Measurements from ENCODE around the gene PRKCH. TPM values are rescaled to one million over a fixed set of nuclear protein-coding genes. Genes with fewer than 3 reads are reported as not detected.

The PRKCH gene
- total RNA-seq, 2 experiments from 2014 or later = 318 to 343 TPM

DNA sequence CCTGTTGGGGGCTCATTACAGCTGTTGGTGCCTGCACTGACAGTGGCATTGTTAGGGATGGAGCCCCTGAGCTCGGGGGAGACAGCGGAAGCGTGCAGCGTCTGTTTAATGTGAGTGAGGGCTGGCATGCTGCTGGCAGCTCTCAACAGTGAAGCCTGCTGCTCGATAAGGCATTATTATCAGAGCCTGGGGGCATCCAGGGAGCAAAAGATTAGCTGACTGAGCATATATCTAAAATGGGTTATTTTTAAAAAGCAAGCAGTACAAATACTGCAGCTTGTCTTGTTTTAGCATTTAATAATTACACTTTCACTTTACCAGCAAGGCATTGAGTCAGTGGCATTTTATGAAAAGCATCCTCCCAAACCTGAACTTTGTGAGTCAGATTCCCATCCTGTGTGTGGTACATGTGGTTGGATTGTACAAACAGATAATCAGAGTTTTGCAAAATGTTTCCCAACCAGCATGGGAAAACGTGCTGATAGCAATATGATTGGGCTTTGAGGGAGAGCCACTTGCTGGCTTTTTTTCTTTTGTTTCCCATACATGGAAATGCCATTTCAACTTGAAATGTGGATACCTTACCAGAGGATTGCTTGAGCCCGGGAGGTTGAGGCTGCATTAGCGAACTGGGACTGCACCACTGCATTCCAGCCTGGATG lies 150.8 kb downstream of the PRKCH start:
- peak; percentile 8 for ATAC-seq
- H3K4me1 Mint-ChIP-seq (ENCODE audit: low read depth) = peaks cover 93% of the 10 kb centered on the region
- no peaks in the 10 kb centered on the region for H3K9me3 Mint-ChIP-seq (ENCODE audit: insufficient read depth)
- no peaks in the 10 kb centered on the region for H3K27me3 Mint-ChIP-seq (ENCODE audit: low read depth)
- POLR2A ChIA-PET = interaction anchor here (0.6 to 2.2 kb wide), 10 partner anchors 10 to 262 kb away, joined by 3 to 10 read pairs (median 3); partner anchors contain the start of gene HIF1A
- H3K4me3 Mint-ChIP-seq = peak overlapping the region; percentile 79
- no peak for DNase-seq
- H3K36me3 Mint-ChIP-seq (ENCODE audit: low read depth) = peaks cover 81% of the 10 kb centered on the region
- H3K27ac Mint-ChIP-seq = peak overlapping the region; percentile 96
- CTCF ChIA-PET = interaction anchor here (0.8 to 12.3 kb wide), 12 partner anchors 14 to 365 kb away, joined by 3 to 136 read pairs (median 5); no protein-coding TSS in a partner anchor

DNA sequence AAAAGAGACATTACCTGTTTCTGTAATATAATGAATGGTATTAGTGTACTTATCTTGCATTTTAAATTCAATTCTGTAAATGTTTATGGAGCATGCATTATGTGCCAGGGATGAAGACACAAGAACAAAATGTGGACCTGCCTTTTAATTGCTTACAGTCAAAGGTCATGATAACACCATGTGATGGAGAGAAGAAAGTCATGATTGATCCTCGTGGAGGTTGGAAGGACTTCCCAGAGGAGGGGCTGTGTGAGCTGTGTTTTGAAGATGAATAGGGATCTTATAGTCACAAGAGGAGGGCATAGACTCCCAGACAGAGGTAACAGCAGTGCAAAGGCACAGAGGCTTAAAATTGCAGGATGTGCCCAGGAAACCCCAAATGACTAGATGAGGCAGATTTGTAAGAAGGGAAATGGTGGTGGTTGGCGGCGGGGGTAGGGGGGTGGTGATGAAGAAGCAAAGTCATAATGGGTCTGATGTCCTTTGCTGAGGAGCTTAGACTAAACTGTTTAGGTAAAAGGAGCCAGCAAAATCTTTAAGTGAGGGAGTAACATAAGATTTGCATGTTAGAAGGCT lies 151.5 kb downstream of the PRKCH start:
- POLR2A ChIA-PET = interaction anchor here (0.5 to 1.6 kb wide), 7 partner anchors 18 to 218 kb away, joined by 3 to 8 read pairs (median 4); no protein-coding TSS in a partner anchor
- peak; percentile 87 for DNase-seq
- Mint-ChIP-seq H3K36me3 (ENCODE audit: low read depth) (peaks cover 76% of the 10 kb centered on the region), H3K27me3 (ENCODE audit: low read depth) (no peaks in the 10 kb centered on the region), H3K9me3 (ENCODE audit: insufficient read depth) (no peaks in the 10 kb centered on the region), H3K27ac (peak overlapping the region; percentile 96), H3K4me3 (peak overlapping the region; percentile 79), H3K4me1 (ENCODE audit: low read depth) (peaks cover 93% of the 10 kb centered on the region)
- ATAC-seq = peak; percentile 24
- CTCF ChIA-PET = interaction anchor here (0.6 to 12.3 kb wide), 5 partner anchors 14 to 365 kb away, joined by 3 to 136 read pairs (median 27); no protein-coding TSS in a partner anchor

DNA sequence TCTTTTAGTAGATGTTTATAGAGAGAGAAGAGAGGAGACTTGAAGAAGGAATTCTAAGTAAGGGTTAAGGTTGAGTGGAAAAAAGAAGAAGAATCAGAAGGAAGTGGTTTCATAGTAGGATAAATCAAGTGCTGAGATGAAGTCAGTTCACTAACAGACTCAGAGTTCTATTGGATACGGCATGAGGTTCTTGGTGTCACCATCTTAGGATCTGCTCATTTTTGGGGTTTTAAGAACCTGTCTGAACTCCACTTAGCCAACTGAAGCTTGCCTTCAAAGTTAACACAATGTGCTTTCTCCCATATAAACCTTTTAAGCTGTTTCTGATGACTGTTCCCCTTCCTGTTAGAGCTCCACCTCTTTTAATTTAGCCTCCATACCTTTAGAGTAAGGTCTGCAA lies 152.6 kb downstream of the PRKCH start:
- Mint-ChIP-seq H3K27ac (peak overlapping the region; percentile 81), H3K4me3 (peak overlapping the region; percentile 11), H3K27me3 (ENCODE audit: low read depth) (no peaks in the 10 kb centered on the region), H3K9me3 (ENCODE audit: insufficient read depth) (no peaks in the 10 kb centered on the region), H3K36me3 (ENCODE audit: low read depth) (peaks cover 75% of the 10 kb centered on the region), H3K4me1 (ENCODE audit: low read depth) (peaks cover 94% of the 10 kb centered on the region)
- no peak for DNase-seq
- POLR2A ChIA-PET = interaction anchor here (1.0 to 1.6 kb wide), 2 partner anchors 151 to 256 kb away, joined by 3 to 4 read pairs; no protein-coding TSS in a partner anchor
- CTCF ChIA-PET = interaction anchor here (1.1 to 12.3 kb wide), 10 partner anchors 16 to 363 kb away, joined by 3 to 136 read pairs (median 28); no protein-coding TSS in a partner anchor
- no peak for ATAC-seq

DNA sequence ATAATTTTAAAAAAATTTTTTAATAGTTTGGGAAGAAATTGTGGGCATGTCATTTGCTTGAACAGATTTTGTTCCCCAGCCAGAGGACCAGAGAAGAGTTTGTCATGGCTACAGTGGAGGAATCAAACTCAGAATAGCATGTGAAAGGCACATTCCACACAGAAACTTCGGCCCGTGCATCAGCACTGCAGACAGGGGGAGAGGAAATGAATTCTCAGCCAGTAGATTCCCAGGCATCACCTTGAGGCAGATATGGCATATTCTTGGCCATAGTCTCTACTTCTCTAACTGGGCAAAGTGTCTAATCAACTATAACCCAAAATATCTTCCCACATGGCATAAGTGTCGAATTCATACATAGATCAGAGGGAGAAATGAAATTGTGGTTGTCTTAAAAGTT lies 153.3 kb downstream of the PRKCH start:
- Mint-ChIP-seq H3K27me3 (ENCODE audit: low read depth) (no peaks in the 10 kb centered on the region), H3K4me1 (ENCODE audit: low read depth) (peaks cover 94% of the 10 kb centered on the region), H3K36me3 (ENCODE audit: low read depth) (peaks cover 75% of the 10 kb centered on the region), H3K9me3 (ENCODE audit: insufficient read depth) (no peaks in the 10 kb centered on the region), H3K27ac (peak overlapping the region; percentile 84), H3K4me3 (no peak overlapping the region)
- DNase-seq (no peak), ATAC-seq (no peak)
- CTCF ChIA-PET = interaction anchor here (0.6 to 12.3 kb wide), 20 partner anchors 10 to 362 kb away, joined by 3 to 136 read pairs (median 4); partner anchors contain the start of gene SNAPC1
- POLR2A ChIA-PET = interaction anchor here (1.0 to 5.2 kb wide), 2 partner anchors 28 to 255 kb away, joined by 3 to 30 read pairs; no protein-coding TSS in a partner anchor

DNA sequence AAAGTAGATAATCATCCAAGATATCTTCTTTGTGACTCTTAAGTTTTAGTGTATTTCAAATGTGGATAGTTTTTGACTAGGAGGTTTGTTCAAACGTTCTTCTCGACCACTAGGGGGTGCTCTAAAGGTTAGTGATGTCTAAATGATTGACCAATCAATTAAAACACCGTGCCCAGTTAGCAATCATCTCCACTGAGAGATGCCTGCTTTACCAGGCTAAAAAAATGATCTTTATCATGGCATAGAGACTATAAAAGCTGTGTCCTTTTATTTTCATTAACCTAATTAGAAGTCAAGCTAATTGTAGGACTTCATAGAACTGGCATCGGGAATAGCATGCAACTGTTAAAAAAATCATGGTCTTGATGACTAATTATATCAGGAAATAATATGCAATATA lies 153.9 kb downstream of the PRKCH start:
- CTCF ChIA-PET = interaction anchor here (0.7 to 12.3 kb wide), 34 partner anchors 11 to 362 kb away, joined by 3 to 136 read pairs (median 4); partner anchors contain the start of genes HIF1A and SNAPC1
- Mint-ChIP-seq H3K9me3 (ENCODE audit: insufficient read depth) (no peaks in the 10 kb centered on the region), H3K27me3 (ENCODE audit: low read depth) (no peaks in the 10 kb centered on the region), H3K27ac (peak overlapping the region; percentile 84), H3K36me3 (ENCODE audit: low read depth) (peaks cover 75% of the 10 kb centered on the region), H3K4me3 (peak overlapping the region; percentile 12), H3K4me1 (ENCODE audit: low read depth) (peaks cover 94% of the 10 kb centered on the region)
- ATAC-seq (no peak), DNase-seq (no peak)
- POLR2A ChIA-PET = interaction anchor here (1.0 to 5.2 kb wide), 4 partner anchors 28 to 220 kb away, joined by 3 to 30 read pairs (median 14); partner anchors contain the start of gene HIF1A

DNA sequence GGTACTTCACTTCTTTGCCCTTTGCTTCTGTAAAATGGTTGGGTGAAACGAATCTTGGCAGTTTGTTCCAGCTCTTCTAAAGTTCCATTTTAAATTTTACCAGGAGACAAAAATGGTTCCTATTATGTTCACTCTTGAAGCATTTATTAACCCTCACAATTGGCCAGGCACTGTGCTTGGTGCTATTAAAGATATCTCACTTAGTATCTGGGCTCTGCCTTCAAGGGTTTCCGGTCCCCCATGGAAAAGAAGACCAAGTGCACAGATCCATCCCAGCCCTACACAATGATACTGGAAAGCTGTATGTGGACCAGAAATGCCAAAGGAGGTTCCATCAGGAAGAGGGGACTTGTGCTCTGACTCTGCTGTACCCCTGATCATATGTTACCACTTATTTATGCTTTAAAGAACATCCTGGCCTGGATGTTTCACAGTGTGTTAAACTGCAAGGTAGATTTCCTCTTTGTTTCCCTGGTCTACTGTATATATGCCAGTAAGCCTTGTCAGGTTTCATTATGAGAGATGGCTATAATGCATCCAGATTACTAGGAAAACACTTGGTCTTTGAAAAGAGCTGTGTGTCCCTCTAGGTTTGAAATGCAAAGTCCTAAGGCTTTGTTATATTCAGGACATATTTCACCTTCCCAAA lies 154.8 kb downstream of the PRKCH start:
- Mint-ChIP-seq H3K27ac (peak overlapping the region; percentile 94), H3K4me3 (peak overlapping the region; percentile 63), H3K27me3 (ENCODE audit: low read depth) (no peaks in the 10 kb centered on the region), H3K4me1 (ENCODE audit: low read depth) (peaks cover 94% of the 10 kb centered on the region), H3K9me3 (ENCODE audit: insufficient read depth) (no peaks in the 10 kb centered on the region), H3K36me3 (ENCODE audit: low read depth) (peaks cover 75% of the 10 kb centered on the region)
- CTCF ChIA-PET = interaction anchor here (0.6 to 12.3 kb wide), 36 partner anchors 12 to 418 kb away, joined by 3 to 136 read pairs (median 4); partner anchors contain the start of gene HIF1A
- POLR2A ChIA-PET = interaction anchor here (0.7 to 5.2 kb wide), 14 partner anchors 9 to 286 kb away, joined by 3 to 30 read pairs (median 4); partner anchors contain the start of genes HIF1A and SNAPC1
- ATAC-seq (peak; percentile 20), DNase-seq (no peak)

DNA sequence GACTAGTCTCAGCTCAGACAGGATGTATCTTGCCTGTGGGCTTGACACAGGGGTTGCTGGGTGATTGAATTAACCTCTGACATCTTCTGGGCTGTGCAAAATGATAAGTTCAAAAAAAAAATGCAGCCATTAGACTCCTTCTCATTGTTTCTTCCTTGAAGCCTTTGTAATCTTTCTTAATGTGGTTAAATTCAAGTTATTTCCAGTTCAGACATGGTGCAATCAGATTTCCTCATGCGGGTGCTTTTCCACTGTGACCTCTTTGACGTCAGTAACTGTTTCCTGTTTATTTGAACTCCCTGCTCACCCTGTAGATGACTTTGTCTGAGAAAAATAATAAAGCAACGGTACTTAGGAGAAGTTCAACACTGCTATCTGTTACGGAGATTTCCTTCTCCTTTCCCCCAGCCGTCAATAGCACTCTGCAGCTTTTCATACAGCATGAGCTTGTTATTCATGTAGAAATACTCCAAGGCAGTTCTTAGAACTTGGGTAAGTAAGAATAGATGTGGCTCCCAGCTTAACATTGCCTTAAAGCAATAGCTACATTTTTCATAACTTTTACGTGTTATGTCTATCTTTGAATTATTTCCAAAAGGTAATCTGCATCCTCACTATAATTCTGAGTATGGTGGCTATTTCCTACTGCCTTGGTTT lies 155.5 kb downstream of the PRKCH start:
- peaks cover 94% of the 10 kb centered on the region for H3K4me1 Mint-ChIP-seq (ENCODE audit: low read depth)
- H3K4me3 Mint-ChIP-seq = peak overlapping the region; percentile 63
- H3K9me3 Mint-ChIP-seq (ENCODE audit: insufficient read depth) = no peaks in the 10 kb centered on the region
- ATAC-seq = peak; percentile 59
- POLR2A ChIA-PET = interaction anchor here (0.7 to 5.2 kb wide), 13 partner anchors 8 to 285 kb away, joined by 3 to 30 read pairs (median 4); partner anchors contain the start of genes HIF1A and SNAPC1
- CTCF ChIA-PET = interaction anchor here (0.8 to 12.3 kb wide), 23 partner anchors 8 to 360 kb away, joined by 3 to 136 read pairs (median 5); no protein-coding TSS in a partner anchor
- H3K27ac Mint-ChIP-seq = peak overlapping the region; percentile 94
- peaks cover 75% of the 10 kb centered on the region for H3K36me3 Mint-ChIP-seq (ENCODE audit: low read depth)
- peak; percentile 84 for DNase-seq
- H3K27me3 Mint-ChIP-seq (ENCODE audit: low read depth) = no peaks in the 10 kb centered on the region

DNA sequence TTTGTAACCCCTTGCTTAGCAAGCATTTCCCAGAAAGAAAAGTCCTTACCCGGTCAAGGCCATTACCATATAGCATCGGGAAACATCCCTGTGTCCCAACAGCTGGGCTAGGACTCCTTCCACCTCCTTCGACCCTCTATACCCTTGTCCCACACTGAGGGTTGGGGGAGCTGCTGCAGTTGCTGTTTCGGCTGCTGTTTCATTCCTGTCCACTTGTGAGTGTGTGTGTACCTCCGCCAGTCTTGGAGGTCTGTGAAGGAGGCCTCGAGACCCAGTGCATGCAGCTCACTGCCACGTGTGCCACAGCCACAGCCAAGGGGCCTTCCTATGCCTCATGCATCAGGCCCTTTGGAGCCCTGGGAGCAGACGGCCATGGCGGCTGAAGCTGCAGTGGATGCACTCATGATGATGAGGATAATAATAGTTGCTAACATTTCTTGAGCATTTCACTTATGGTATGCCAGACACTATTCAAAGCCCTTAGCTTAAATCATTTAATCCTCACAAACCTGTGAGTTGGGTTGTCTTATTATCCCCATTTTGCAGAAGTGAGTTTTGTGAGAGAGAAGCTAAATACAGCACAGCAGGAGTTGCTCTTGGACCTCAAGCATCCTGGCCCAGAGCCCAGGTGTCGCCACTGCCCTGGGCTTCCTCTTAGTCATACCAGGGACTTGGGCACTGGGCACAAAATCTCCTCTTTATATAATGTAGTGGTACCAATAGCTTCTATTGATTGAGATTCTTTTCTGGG lies 156.5 kb downstream of the PRKCH start:
- ATAC-seq (no peak), DNase-seq (no peak)
- Mint-ChIP-seq H3K4me1 (ENCODE audit: low read depth) (peaks cover 95% of the 10 kb centered on the region), H3K9me3 (ENCODE audit: insufficient read depth) (no peaks in the 10 kb centered on the region), H3K27ac (peak overlapping the region; percentile 94), H3K27me3 (ENCODE audit: low read depth) (no peaks in the 10 kb centered on the region), H3K36me3 (ENCODE audit: low read depth) (peaks cover 77% of the 10 kb centered on the region), H3K4me3 (peak overlapping the region; percentile 63)
- CTCF ChIA-PET = interaction anchor here (0.6 to 12.3 kb wide), 13 partner anchors 8 to 359 kb away, joined by 3 to 136 read pairs (median 8); no protein-coding TSS in a partner anchor
- POLR2A ChIA-PET = interaction anchor here (0.6 to 5.2 kb wide), 12 partner anchors 17 to 218 kb away, joined by 3 to 30 read pairs (median 4); partner anchors contain the start of gene HIF1A

DNA sequence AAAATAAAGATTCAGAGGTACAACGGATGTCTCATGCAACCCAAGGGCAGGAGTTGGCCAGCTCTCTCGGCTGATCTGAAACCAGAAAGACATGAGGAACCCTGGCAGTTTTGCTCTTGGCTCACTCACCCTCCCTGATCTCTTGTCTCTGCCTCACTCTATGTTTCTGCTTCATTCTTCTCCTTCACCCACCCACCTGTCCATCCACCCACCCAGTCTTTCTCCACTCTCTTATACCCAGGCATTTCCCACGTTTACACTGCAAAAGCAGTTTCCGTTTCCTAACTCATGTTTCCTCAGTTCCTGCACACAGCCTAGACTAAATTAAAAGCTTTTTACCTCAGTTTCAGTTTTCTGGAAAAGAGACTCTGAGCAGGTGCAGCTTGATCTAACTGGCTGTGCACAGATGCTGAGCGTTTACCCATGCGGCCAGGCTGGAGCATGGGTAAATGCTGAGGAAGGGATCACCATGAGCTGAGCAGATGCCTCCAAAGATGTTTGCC lies 157.6 kb downstream of the PRKCH start:
- DNase-seq (peak; percentile 65), ATAC-seq (peak; percentile 8)
- H3K36me3 Mint-ChIP-seq (ENCODE audit: low read depth) = peaks cover 78% of the 10 kb centered on the region
- no peaks in the 10 kb centered on the region for H3K9me3 Mint-ChIP-seq (ENCODE audit: insufficient read depth)
- ChIA-PET POLR2A (interaction anchor here (0.5 to 5.2 kb wide), 8 partner anchors 15 to 219 kb away, joined by 3 to 30 read pairs (median 7); partner anchors contain the start of gene HIF1A), CTCF (interaction anchor here (0.7 to 12.3 kb wide), 10 partner anchors 9 to 358 kb away, joined by 3 to 136 read pairs (median 6); no protein-coding TSS in a partner anchor)
- peak overlapping the region; percentile 94 for H3K27ac Mint-ChIP-seq
- peak overlapping the region; percentile 63 for H3K4me3 Mint-ChIP-seq
- H3K4me1 Mint-ChIP-seq (ENCODE audit: low read depth) = peaks cover 93% of the 10 kb centered on the region
- no peaks in the 10 kb centered on the region for H3K27me3 Mint-ChIP-seq (ENCODE audit: low read depth)
